Stimulated activated CD8-positive, alpha-beta memory T cell treated with anti-CD3 and anti-CD28 coated beads, Interleukin-4, amount 100 ng/mL, for 4 hours (primary cell): Measurements from ENCODE around the gene PCBP3.

Source experiments
- DNase-seq, 2 donors: peaks; one replicate each; pipeline ENCODE4 v3.0.0-alpha.2; 2020; ENCODE audit warnings: low read depth in 2 of 2, low spot score in 1 of 2

PCBP3 gene

GRCh38 chr21:45724345-45724961 is 80.9 kb downstream of the PCBP3 start:
- DNase-seq, result no peak

GRCh38 chr21:45724994-45725843 is 81.7 kb downstream of the PCBP3 start:
- DNase-seq, result no peak

GRCh38 chr21:45725844-45726200 is 82.3 kb downstream of the PCBP3 start:
- no peak for DNase-seq

DNA sequence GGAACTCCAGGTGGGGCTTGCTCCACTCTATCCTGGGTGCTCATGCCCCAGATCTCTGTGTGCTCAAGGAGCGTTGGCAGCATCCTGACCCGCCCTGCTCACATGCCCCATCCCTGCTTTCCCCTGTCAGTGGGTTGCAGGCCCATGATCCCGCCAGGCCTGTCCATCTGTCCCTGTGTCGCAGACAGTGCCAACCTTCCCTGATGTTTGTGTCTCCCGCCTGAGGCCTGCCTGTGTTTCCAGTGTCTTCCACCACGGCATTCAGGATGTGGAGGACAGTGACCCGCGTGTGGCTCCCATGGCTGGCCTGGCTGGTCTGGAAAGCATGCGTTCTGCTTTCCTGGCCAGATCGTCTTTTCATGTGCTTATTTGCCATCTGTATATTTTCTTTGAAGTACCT is 82.9 kb downstream of the PCBP3 start:
- DNase-seq, result no peak

- no peak for DNase-seq
Observed at GRCh38 chr21:45727390-45727789, 83.9 kb downstream of the PCBP3 start.

DNA sequence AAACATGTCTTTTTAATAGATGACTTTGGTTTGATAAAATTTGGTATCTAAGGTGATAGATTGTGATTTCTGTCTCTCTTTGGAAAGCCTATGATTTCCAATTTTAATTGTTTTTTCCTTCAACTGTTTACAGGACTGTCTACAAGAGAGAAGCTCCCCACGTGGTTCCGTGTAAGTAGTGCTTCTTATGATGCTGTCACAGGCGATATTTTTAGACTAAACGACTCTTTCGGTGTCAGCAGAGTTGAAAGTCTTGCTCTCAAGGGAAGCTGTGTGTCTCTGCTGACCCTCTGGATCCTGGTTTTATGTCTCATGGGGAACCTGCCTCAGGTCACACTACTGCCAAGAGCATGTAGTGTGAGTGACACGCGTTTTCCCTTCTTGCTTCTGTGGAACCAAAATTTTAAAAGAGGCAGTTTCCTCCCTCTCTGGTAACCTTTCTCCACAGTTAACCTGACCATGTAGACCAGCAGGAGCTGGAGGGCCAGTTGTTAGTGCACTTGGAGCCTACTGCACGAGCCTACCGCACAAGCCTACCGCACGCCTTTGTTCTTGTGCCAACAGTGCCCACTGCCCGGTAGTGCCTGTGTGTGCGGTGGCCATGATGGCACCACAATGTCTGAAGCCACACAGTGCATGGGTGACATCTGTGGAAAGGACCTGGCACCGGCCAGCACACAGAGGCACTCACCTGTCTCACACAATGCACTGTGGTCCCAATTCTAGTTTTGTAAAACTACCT is 91.9 kb downstream of the PCBP3 start:
- no peak for DNase-seq

- DNase-seq, result no peak
Observed at GRCh38 chr21:45736042-45736689, 92.6 kb downstream of the PCBP3 start.

DNA sequence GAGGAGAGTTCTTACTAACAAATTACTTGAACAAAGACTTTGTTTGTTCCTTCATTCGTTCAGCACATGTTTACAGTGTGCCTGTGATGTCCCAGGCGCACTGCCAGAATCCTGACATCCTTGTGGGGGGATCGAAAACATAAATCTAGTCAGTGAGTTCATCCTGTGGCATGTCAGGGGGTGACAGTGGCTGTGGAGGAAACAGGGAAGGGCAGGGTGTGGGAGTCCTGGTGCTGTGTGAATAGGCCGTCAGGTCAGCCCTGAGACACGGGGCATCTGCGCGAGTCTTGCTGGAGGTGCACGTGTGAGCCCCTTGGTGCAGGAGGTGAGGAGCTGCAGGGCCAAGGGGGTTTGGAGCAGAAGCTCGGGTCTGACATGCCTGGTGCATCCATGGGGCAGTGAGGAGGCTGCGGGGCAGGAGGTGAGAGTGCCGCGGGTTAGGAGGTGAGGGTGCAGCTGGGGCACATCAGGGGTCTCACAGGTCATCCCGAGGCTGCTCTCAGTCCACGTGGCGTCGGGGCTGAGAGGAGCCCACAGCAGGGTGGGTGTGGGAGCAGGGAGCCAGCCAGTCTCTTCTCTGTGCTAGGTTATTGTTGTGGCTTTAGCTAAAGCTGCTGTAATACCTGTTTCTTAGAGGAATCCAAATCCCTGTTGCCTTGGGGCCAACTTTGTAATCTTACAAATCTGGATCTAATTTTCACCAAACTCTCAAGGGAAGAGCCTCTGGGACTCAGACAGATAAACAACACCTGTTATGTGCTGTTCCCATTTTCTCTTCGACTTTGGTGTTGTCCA is 93.4 kb downstream of the PCBP3 start:
- no peak for DNase-seq

- DNase-seq, result no peak
Observed at GRCh38 chr21:45737485-45738166, 94.1 kb downstream of the PCBP3 start.

DNA sequence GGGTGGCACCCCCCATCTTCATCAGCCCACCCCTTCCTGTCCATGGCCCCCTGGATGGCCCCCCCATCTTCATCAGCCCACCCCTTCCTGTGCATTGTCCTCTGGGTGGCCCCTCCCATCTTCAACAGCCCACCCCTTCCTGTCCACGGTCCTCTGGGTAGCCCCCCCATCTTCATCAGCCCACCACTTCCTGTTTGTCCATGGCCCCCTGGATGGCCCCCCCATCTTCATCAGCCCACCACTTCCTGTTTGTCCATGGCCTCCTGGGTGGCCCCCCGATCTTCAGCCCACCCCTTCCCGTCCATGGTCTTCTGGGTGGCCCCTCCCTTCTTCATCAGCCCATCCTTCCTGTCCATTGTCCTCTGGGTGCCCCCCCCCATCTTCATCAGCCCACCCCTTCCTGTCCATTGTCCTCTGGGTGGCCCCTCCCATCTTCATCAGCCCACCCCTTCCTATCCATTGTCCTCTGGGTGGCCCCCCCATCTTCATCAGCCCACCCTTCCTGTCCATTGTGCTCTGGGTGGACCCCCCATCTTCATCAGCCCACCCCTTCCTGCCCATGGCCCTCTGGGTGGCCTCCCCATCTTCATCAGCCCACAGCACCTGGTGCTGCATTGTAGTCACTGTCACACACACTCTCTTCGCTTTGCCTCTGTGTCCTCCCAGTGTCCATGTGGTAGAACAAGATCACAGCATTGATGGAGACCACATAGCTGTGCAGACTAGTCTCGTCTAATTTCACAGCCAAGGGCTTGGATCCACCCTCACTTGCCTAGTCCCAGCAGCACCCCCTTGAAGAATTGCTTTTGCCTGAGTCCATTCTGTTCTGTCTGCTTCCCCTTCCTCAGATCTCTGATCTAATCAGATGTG is 95.9 kb downstream of the PCBP3 start:
- no peak for DNase-seq

GRCh38 chr21:45740088-45740440 is 96.5 kb downstream of the PCBP3 start:
- no peak for DNase-seq

DNA sequence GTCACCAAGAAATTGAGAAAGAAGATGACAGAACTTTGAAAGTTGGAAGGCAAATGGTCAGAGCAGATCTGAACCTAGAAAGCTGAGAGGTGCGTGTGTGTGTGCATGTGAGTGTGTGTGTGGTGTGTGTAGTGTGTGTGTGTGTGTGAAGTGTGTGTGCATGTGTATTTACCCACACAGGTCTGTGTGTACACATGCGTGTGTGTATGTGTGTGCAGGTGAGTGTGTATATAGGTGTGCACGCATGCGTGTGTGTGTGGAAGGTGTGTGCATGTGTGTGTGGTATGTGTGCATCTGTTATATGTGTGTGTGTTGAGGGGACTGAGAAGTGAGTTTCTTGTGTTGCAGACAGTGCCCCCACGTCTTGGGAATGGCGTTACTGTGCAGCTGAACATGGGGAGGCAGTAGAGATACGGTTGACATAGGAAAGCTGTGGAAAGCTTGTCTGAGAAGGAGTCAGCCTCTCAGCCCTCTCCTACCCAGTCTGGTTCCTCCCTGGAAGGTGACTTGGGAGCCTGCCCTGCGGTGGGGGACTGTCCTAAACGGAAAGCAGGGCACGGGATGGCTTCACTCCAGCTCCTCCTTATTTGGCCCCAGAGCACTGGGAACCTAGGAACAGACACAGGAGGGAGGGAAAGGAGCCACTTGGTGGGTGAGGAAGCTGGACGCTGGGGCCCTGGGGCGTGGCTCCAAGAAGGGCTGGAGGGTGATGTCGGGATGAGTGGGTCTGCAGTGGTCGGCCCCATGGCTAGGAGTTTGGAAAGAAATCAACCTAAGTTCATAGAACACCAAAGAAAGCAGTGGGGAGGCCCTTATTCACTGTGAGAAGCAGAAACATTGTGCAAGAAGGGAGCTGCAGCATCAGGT is 97.2 kb downstream of the PCBP3 start:
- no peak for DNase-seq

GRCh38 chr21:45741691-45742090 is 98.2 kb downstream of the PCBP3 start:
- DNase-seq, result no peak

GRCh38 chr21:45742247-45742646 is 98.7 kb downstream of the PCBP3 start:
- no peak for DNase-seq

GRCh38 chr21:45745256-45745655 is 101.7 kb downstream of the PCBP3 start:
- no peak for DNase-seq

DNA sequence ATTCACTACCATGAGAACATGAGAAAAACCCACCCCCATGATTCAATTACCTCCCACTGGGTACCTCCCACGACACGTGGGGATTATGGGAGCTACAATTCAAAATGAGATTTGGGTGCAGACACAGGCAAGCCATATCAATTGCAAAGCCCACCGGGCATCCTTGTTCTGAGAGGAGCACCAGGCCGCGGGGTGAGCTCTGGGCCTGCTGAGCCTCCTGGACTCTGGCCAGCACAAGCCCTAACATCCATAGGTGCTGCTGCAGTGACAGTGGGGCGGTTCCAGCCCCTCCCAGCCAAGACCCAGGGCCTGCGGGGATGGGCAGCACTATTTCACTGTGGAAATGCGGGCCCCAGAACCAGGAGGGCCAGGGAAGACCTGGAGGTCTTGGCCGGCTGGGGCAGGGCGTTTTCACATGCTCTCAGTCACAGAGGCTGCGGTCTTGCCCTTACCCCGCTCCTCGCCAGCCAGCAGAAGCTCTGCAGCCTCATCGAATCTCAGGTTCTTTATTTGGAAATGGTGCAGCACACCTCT is 103.8 kb downstream of the PCBP3 start:
- DNase-seq, result no peak

DNA sequence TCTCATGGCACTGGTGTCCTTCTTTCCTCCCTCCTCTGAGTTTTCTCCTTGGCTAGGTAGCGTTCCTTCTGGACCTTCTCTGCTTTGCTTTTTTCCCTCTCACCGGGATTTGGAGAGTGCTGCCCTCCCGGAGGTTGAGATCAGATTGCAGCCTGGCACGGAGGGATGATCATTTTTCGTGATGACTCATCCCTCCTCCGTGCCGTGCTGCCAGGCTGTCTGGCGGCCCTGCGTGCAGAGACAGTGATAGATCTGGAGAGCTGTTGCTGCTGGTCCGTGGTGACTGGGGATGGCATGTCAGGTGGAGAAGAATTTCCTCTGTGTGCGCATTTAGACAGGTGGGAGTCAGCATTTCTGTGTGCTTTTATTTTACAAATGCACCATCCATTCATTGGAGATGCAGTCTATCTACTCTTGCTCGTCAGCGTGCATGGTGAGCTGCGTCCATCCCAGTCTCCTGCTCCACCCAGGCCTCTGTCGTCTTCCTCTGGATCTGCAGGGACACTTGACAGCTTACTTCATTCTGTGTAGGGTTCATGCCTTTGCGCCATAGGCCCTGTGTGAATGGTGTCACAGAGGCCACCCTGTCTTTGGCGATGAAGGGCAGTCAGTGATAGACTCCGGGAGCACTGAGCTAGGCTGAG is 104.4 kb downstream of the PCBP3 start:
- DNase-seq, result no peak

DNA sequence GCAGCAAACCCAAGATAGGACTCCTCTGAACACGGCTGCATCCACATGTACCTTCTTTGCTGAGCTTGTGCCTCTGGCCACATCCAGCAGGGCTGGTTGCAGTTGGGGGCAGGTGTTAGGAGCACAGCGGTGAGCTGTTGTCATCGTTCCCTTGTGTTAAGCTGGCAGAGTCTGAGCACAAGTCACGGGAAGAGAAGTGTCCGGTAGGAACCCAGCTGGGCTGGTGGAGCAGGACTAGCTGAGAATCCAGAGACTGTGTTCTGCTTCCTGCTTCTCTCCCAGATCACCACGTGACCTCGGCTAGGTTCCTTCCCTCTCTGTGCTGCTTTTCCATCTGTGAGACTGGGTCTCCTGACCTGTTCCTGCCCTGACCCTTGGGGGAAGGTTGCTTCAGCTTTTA is 105.1 kb downstream of the PCBP3 start:
- DNase-seq, result no peak
